Stimulated activated memory B cell treated with anti-CD40 and anti-IgM and Interleukin-4, amounts not matched to agents 10 μg/mL and 1 μg/mL and 100 μg/mL, for 72 hours (primary cell): Measurements from ENCODE around the gene CNOT6L.
"Not testable (repeated sequence)": the region's sequence is repeated elsewhere in the genome, so short reads cannot be mapped to it uniquely, and the experiment has no call there.

Experiments used
- ATAC-seq: fragments of 150-1000 bp; cut with Tn5 transposase; 2 replicates; pipeline ENCODE4 v1.10.0; 2021
- H3K27ac Mint-ChIP-seq: one replicate; pipeline ENCODE4 v1.8.0; 2022; ENCODE audit warnings: mild to moderate bottlenecking, mixed read lengths
- H3K27me3 Mint-ChIP-seq: one replicate; pipeline ENCODE4 v1.8.0; 2022; ENCODE audit warnings: mixed read lengths
- H3K36me3 Mint-ChIP-seq: one replicate; pipeline ENCODE4 v1.8.0; 2022; ENCODE audit warnings: mixed read lengths
- H3K4me1 Mint-ChIP-seq: one replicate; pipeline ENCODE4 v1.8.0; 2022; ENCODE audit warnings: mixed read lengths
- H3K4me3 Mint-ChIP-seq: one replicate; pipeline ENCODE4 v1.8.0; 2022; ENCODE audit warnings: mild to moderate bottlenecking, moderate library complexity, mixed read lengths
- H3K9me3 Mint-ChIP-seq: one replicate; pipeline ENCODE4 v1.8.0; 2022; ENCODE audit warnings: mixed read lengths

The CNOT6L gene

DNA sequence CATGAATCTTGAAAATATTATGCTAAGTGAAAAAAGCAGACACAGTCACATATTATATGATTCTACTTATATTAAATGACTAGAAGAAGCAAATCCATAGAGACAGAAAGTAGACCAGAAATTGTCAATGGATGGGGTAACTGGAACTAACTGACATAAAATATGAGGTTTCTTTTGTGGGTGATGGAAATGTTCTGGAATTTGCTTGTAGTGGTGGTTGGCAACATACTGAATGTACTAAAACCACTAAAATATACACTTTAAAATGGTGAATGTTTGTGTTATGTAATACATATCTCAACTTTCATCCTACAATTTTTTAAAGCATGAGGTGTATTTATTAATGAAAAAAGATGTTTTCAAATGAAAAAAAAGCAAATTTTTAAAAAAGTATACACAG is 14.7 kb downstream of the CNOT6L start:
- H3K27ac Mint-ChIP-seq, result peak overlapping the region; percentile 35
- H3K4me3 Mint-ChIP-seq, result no peak overlapping the region
- peaks cover 13% of the 10 kb centered on the region for H3K36me3 Mint-ChIP-seq
- no peak for ATAC-seq
- H3K9me3 Mint-ChIP-seq, result no peaks in the 10 kb centered on the region
- H3K4me1 Mint-ChIP-seq, result peaks cover 71% of the 10 kb centered on the region
- H3K27me3 Mint-ChIP-seq, result no peaks in the 10 kb centered on the region

DNA sequence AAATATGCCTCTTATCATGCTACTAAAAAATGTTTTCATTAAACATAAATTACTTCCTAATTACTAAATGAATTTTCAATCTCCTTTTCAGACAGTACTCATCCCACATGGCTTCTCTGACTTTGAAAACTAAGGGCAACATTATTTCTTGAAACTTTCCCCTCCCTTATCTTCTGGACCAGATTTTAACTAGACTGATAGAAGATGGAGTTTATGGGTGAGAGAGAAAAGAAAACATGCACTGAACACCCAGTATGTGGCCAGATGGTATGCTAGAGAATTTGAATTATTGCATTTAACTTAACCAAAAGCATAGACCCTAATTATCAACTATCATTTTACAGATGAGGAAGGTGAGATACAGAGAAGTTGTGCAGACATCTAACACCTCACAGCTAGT is 16.8 kb downstream of the CNOT6L start:
- ATAC-seq, result no peak
- Mint-ChIP-seq H3K9me3 (no peaks in the 10 kb centered on the region), H3K4me3 (no peak overlapping the region), H3K27me3 (no peaks in the 10 kb centered on the region), H3K4me1 (peaks cover 68% of the 10 kb centered on the region), H3K36me3 (peaks cover 11% of the 10 kb centered on the region), H3K27ac (no peak overlapping the region)

DNA sequence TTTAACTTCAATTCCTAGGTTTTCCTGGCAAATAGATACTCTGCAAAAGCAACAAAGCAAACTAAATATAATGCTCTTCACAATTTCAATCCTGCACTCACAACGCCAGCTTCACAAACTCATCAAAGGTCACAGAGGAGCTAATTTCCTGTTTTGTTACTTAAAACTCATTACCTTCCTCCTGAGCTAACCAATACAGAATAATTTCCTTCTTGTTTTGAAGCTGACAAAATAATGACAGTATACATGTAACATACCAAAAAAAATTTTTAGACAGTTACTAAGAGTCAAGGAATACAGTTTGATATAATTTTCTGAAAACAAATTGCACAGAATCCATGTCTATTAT is 17.9 kb downstream of the CNOT6L start:
- peak overlapping the region; percentile 60 for H3K4me3 Mint-ChIP-seq
- peaks cover 10% of the 10 kb centered on the region for H3K36me3 Mint-ChIP-seq
- peaks cover 66% of the 10 kb centered on the region for H3K4me1 Mint-ChIP-seq
- no peaks in the 10 kb centered on the region for H3K9me3 Mint-ChIP-seq
- no peak for ATAC-seq
- H3K27me3 Mint-ChIP-seq, result no peaks in the 10 kb centered on the region
- H3K27ac Mint-ChIP-seq, result peak overlapping the region; percentile 58

DNA sequence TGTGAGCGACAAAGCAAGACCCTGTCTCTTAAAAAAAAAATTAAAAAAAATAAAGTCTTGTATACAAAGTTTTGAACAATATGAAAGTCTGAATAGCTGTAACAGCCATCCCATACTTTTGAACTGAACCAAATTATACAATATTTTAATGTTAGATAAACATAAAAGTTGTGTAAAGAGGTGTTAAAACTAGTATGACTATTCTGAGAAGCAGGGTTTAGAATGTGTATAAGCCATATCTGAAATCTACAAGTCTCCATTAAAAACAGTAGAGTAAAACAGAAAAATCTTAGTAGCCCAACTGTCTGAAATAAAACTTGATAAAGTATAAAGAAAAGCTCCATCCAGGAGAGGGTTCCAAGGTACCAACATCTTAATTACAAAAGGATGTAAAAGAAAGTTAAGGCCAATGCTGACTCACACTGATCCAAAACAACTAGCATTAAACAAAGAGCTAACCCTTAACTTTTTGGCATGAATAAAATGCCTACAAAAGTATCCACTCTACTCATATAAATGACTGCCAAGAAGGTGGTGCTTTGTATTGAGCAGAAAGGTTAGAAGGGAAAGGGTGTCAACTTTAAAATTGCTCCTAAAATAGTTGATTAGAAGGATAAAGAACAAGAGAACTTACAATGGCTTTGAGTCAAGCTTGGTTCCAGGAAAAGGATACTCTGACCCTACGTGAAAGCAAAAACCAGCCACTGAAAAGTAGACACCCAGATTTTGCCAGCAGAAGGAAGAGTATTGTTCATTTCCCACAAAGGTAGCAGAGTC is 18.5 kb downstream of the CNOT6L start:
- Mint-ChIP-seq H3K36me3 (peaks cover 12% of the 10 kb centered on the region), H3K27ac (peak overlapping the region; percentile 58), H3K4me3 (peak overlapping the region; percentile 60), H3K9me3 (no peaks in the 10 kb centered on the region), H3K27me3 (no peaks in the 10 kb centered on the region), H3K4me1 (peaks cover 63% of the 10 kb centered on the region)
- ATAC-seq, result no peak

DNA sequence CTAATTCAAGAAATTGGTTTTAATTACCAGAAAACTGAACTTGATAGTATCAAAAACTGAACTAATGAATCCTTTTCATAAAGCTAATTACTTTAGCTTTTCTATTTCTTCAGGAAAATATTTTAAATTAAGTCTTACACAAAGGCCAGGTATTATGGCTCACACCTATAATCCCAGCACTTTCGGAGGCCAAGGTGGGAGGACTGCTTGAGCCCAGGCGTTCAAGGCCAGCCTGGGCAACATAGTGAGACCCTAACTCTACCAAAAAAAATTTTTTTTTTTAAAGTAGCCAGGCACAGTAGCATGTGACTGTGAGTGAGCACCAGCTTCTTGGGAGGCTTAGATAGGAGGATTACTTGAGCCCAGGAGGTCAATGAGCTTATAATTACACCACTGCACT is 19.1 kb downstream of the CNOT6L start:
- H3K27ac Mint-ChIP-seq, result no peak overlapping the region
- no peaks in the 10 kb centered on the region for H3K27me3 Mint-ChIP-seq
- ATAC-seq, result no peak
- peaks cover 3% of the 10 kb centered on the region for H3K9me3 Mint-ChIP-seq
- H3K4me3 Mint-ChIP-seq, result no peak overlapping the region
- H3K36me3 Mint-ChIP-seq, result peaks cover 18% of the 10 kb centered on the region
- peaks cover 62% of the 10 kb centered on the region for H3K4me1 Mint-ChIP-seq

DNA sequence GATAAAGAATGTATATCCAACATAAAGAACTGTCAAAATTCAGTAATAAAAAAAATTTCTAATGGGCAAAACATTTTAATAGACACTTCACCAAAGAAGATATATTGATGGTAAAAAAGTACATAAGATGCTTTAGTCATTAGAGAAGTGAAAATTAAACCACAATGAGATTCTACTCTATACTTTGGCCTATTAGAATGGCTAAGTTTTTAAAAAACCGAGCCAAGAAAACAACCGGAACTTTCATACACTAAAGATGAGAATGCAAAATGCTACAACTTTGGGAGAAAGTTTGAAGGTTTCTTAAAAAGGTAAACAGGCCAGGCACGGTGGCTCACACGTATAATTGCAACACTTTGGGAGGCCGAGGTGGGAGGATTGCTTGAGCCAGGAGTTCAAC is 20.8 kb downstream of the CNOT6L start:
- Mint-ChIP-seq H3K27ac (peak overlapping the region; percentile 44), H3K27me3 (no peaks in the 10 kb centered on the region), H3K4me1 (peaks cover 53% of the 10 kb centered on the region), H3K36me3 (peaks cover 23% of the 10 kb centered on the region), H3K4me3 (no peak overlapping the region), H3K9me3 (peaks cover 3% of the 10 kb centered on the region)
- no peak for ATAC-seq

DNA sequence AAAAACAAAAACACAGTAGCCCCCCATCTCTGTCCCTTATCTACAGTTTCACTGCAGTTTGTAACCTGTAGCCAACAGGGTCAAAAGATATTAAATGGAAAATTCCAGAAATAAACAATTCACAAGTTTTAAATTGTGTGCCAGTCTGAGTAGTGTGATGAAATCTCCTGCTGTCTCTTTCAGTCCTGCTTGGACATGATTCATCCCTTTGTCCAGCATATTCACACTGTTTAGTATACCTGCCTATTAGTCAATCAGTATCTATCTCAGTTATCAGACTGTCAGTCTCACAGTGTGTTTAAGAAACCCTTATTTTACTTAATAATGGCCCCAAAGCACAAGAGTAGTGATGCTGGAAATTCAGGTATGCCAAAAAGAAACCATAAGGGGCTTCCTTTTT is 21.9 kb downstream of the CNOT6L start:
- no peaks in the 10 kb centered on the region for H3K27me3 Mint-ChIP-seq
- no peak overlapping the region for H3K4me3 Mint-ChIP-seq
- peaks cover 23% of the 10 kb centered on the region for H3K36me3 Mint-ChIP-seq
- peaks cover 3% of the 10 kb centered on the region for H3K9me3 Mint-ChIP-seq
- ATAC-seq, result no peak
- no peak overlapping the region for H3K27ac Mint-ChIP-seq
- peaks cover 47% of the 10 kb centered on the region for H3K4me1 Mint-ChIP-seq

DNA sequence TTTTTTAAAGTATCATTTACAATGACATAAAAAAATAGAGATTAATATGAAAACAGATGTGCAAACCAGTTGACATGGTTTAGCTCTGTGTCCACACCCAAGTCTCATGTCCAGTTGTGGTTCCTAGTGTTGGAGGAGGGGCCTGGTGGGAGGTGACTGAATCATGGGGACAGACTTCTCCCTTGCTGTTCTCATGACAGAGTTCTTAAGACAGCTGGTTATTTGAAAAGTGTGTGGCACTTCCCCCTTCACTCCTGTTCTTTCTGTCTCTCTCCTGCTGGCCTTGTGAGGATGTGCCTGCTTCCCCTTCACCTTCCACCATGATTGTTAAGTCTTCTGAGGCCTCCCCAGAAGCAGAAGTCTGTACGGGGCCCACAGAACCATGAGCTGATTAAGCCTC is 23.8 kb downstream of the CNOT6L start:
- H3K27me3 Mint-ChIP-seq, result no peaks in the 10 kb centered on the region
- H3K4me3 Mint-ChIP-seq, result no peak overlapping the region
- ATAC-seq, result no peak
- H3K4me1 Mint-ChIP-seq, result peaks cover 38% of the 10 kb centered on the region
- peaks cover 23% of the 10 kb centered on the region for H3K36me3 Mint-ChIP-seq
- H3K27ac Mint-ChIP-seq, result peak overlapping the region; percentile 46
- H3K9me3 Mint-ChIP-seq, result peaks cover 3% of the 10 kb centered on the region

DNA sequence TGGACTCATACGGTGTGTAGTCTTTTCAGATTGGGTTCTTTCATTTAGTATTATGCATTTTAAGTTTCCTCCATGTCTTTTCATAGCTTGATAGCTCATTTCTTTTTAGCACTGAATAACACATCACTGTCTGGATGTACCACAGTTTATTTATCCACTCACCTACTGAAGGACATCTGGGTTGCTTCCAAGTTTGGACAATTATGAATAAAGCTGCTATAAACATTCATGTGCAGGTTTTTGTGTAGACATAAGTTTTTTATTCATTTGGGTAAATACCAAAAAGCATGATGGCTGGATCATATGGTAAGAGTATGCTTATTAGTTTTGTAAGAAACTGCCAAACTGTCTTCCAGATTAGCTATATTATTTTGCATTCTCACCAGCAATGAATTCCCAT is 29.0 kb downstream of the CNOT6L start:
- no peak overlapping the region for H3K27ac Mint-ChIP-seq
- H3K36me3 Mint-ChIP-seq, result peaks cover 13% of the 10 kb centered on the region
- no peaks in the 10 kb centered on the region for H3K9me3 Mint-ChIP-seq
- H3K27me3 Mint-ChIP-seq, result no peaks in the 10 kb centered on the region
- ATAC-seq, result no peak
- no peak overlapping the region for H3K4me3 Mint-ChIP-seq
- peaks cover 33% of the 10 kb centered on the region for H3K4me1 Mint-ChIP-seq

DNA sequence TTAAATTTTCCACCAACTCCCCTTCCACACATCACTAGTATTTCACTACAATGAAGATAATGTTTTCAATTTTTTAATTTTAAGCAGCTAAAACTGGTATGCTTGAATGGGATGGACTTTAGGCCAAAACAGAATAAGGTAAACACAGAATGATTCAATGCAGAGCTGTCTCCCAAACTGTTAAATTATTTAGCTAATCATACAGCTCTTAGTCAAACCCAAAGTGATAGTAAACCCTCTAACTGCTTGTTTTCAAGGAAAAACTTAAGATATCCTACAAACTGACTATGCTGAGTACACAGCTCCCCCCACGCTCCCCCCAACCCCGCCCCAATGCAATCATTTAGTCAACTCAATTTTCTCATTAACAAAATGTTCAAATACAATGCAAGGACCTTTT is 30.2 kb downstream of the CNOT6L start:
- Mint-ChIP-seq H3K27ac (no peak overlapping the region), H3K9me3 (no peaks in the 10 kb centered on the region), H3K4me1 (peaks cover 45% of the 10 kb centered on the region), H3K36me3 (peaks cover 11% of the 10 kb centered on the region), H3K27me3 (no peaks in the 10 kb centered on the region), H3K4me3 (no peak overlapping the region)
- ATAC-seq, result no peak

DNA sequence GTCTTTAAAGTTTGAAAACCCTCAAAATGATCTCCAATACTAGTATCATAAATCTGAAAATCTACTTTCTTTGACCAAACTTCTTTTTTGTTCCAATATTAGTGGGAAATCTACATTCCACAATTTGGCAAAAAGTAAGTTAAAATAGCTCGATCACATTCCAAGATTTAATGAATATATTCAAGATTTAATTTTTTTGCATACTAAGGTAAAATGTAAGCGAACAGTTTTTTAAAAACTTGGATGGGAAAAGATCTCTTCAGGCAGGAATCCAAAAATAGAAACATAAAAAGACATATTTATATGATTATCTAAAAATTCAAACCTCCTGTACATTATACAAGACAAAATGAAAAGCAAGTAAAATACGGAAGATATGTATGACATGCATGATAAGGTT is 31.2 kb downstream of the CNOT6L start:
- no peaks in the 10 kb centered on the region for H3K27me3 Mint-ChIP-seq
- H3K4me3 Mint-ChIP-seq, result no peak overlapping the region
- no peak overlapping the region for H3K27ac Mint-ChIP-seq
- ATAC-seq, result no peak
- peaks cover 11% of the 10 kb centered on the region for H3K36me3 Mint-ChIP-seq
- H3K4me1 Mint-ChIP-seq, result peaks cover 47% of the 10 kb centered on the region
- no peaks in the 10 kb centered on the region for H3K9me3 Mint-ChIP-seq

DNA sequence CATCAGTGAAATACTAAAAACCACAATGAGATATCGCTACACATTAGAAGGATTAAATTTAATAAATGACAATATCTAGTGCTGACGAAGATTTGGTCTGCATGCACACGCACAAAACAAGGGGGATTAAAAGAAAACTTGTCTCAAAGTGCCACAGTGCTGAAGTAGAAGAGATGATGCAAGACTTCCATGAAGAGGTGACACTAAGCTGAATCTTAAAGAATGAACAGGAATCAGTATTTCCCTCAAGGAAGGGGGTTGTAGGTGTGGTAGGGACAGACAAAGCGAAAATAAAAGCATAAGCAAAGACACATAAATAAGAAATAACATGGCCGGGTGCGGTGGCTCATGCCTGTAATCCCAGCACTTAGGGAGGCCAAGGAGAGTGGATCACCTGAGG is 33.5 kb downstream of the CNOT6L start:
- no peak overlapping the region for H3K4me3 Mint-ChIP-seq
- peaks cover 11% of the 10 kb centered on the region for H3K36me3 Mint-ChIP-seq
- ATAC-seq, result no peak
- peaks cover 57% of the 10 kb centered on the region for H3K4me1 Mint-ChIP-seq
- H3K27me3 Mint-ChIP-seq, result no peaks in the 10 kb centered on the region
- no peaks in the 10 kb centered on the region for H3K9me3 Mint-ChIP-seq
- no peak overlapping the region for H3K27ac Mint-ChIP-seq

DNA sequence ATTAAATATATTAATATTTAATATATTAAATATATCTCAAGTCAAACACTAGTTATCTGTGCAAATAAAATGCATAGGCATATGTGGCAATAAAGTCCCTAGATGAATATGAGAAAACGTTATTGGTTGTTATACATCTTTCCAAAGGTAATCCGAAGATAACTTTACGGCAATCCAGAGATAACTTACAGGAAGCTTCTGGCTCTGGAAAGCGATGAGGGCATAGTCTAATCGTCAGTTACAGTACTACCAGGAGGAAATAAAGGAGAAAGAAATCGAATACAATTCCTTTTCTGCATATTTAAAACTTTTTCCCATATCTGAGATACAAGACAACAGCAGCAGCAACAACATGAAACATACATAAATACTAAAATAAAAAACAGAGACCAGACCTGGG is 35.3 kb downstream of the CNOT6L start:
- no peaks in the 10 kb centered on the region for H3K27me3 Mint-ChIP-seq
- H3K4me3 Mint-ChIP-seq, result no peak overlapping the region
- no peaks in the 10 kb centered on the region for H3K9me3 Mint-ChIP-seq
- no peak overlapping the region for H3K27ac Mint-ChIP-seq
- H3K4me1 Mint-ChIP-seq, result peaks cover 56% of the 10 kb centered on the region
- no peak for ATAC-seq
- peaks cover 11% of the 10 kb centered on the region for H3K36me3 Mint-ChIP-seq

DNA sequence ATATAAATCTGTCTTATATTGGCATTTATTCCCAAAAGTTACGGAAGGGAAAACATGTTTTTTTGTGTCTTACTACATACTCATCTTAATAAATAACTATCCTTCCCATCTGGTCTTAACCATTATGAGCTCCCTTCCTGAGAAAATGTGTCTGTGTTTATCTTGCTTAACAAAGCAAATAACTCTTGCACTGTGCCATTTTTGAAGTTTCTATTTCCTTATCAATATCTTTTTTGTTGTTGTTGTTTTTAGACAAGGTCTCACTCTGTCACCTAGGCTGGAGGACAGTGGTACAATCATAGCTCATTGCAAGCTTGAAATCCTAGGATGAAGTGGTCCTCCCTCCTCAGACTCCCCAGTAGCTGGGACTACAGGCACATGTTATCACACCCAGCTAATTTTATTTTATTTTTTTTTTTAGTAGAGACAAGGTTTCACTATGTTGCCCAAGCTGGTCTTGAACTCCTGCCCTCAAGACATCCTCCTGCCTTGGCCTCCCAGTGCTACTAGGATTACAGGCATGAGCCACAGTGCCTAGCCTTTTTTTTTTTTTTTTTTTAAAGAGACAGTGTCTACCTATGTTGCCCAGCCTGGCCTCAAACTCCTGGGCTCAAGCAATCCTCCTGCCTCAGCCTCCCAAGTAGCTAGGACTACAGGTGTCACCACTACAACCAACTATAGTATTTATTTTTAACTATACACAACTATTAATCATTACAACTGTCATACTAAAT is 36.9 kb downstream of the CNOT6L start:
- peaks cover 11% of the 10 kb centered on the region for H3K36me3 Mint-ChIP-seq
- no peaks in the 10 kb centered on the region for H3K9me3 Mint-ChIP-seq
- ATAC-seq, result no peak
- H3K4me1 Mint-ChIP-seq, result peaks cover 56% of the 10 kb centered on the region
- no peaks in the 10 kb centered on the region for H3K27me3 Mint-ChIP-seq
- H3K27ac Mint-ChIP-seq, result no peak overlapping the region
- no peak overlapping the region for H3K4me3 Mint-ChIP-seq

DNA sequence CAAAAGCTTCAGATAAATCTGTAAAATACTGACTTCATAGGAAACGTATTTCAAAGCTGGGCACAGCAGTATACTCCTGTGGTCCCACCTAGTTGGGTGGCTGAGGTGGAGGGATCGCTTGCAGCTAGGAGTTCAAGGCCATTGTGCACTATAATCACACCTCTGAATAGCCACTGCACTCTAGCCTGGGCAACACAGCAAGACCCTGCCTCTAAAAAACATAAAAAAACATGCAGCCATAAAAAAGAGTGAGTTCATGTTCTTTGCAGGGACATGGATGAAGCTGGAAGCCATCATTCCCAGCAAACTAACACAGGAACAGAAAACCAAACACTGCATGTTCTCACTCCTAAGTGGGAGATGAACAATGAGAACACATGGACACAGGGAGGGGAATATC is 38.4 kb downstream of the CNOT6L start:
- H3K9me3 Mint-ChIP-seq, H3K27me3 Mint-ChIP-seq, H3K36me3 Mint-ChIP-seq, ATAC-seq, H3K4me3 Mint-ChIP-seq, H3K27ac Mint-ChIP-seq: not testable (repeated sequence)
- H3K4me1 Mint-ChIP-seq, result peaks cover 50% of the 10 kb centered on the region

DNA sequence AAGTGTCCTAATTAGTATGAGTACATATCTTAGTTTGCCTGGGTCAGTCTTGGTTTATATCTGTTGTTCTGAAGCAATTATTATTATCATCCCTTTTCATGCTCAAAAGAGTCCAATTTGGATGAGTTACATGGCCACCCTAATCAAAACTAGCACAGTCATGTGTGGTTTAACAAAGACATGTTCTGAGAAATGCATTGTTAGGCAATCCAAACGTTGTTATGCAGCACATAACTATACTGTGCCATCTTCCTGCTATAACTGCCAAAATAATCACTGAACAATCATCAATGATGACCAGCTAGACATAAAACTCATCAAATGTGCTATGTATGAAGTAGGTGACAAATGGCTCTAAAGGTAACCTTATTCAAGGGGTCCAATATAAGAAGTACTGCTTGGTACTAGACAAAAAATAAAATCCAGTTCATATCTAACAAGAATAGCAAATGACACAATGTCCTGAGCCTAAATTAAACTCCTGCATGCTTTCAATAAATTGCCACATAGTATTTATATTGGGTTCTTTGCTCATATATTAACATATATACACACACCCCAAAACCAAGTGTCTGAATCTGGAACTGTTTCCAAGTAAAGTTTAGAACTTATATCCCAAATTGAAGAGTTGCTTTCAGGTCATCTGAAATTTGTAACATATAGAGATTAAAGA is 41.9 kb downstream of the CNOT6L start:
- no peak overlapping the region for H3K27ac Mint-ChIP-seq
- H3K4me1 Mint-ChIP-seq, result peaks cover 24% of the 10 kb centered on the region
- ATAC-seq, result no peak
- H3K4me3 Mint-ChIP-seq, result no peak overlapping the region
- H3K9me3 Mint-ChIP-seq, result no peaks in the 10 kb centered on the region
- no peaks in the 10 kb centered on the region for H3K27me3 Mint-ChIP-seq
- H3K36me3 Mint-ChIP-seq, result peaks cover 7% of the 10 kb centered on the region
